Gastroesophageal sphincter (tissue), 3 donors: ENCODE results near the gene KCNMA1.

Experiments
- CTCF ChIP-seq, 4 experiments: fragments of 200-600 bp in 2 of 4; fragments of 450-650 bp in 2 of 4; sonication (generic) in 1 of 4; IDR thresholded peaks; one replicate each; pipeline ENCODE4 v1.5.1; 2017 to 2019; ENCODE audit warnings: antibody characterized with exemption in 4 of 4, mild to moderate bottlenecking in 2 of 4, moderate library complexity in 2 of 4
- EP300 ChIP-seq: sonication (generic); formaldehyde crosslinking; IDR thresholded peaks from one replicate; pipeline ENCODE4 v1.6.1; 2017; ENCODE audit warnings: antibody characterized with exemption, mild to moderate bottlenecking
- POLR2AphosphoS5 ChIP-seq: sonication (generic); formaldehyde crosslinking; IDR thresholded peaks from one replicate; pipeline ENCODE4 v1.6.1; 2017; ENCODE audit warnings: antibody characterized with exemption

- TF ChIP-seq CTCF (IDR thresholded peaks at IDR 0.05) (no peak), EP300 (no peak), POLR2AphosphoS5 (no peak)
Observed at GRCh38 chr10:77253147-77253545, 384.5 kb downstream of the KCNMA1 start.
